Neural cell (in vitro differentiated cells): ENCODE results near the gene TEKT3. TPM values are rescaled to one million over a fixed set of nuclear protein-coding genes. Genes with fewer than 3 reads are reported as not detected.

Source experiments
- H2AFZ ChIP-seq: fragments of 200-600, 300-800 bp; sonication (generic), shearing (Covaris generic); 2 replicates; pipeline ENCODE4 v1.6.0; 2014; ENCODE audit warnings: low read depth, mild to moderate bottlenecking, antibody characterized with exemption, low read length, moderate library complexity
- H3F3A ChIP-seq: fragments of 200-600 bp; shearing (Covaris generic); 2 replicates; pipeline ENCODE4 v1.6.1; 2016; ENCODE audit warnings: mild to moderate bottlenecking, moderate library complexity, mixed read lengths, antibody characterized with exemption, low read length; ENCODE audit not compliant: insufficient read depth, poor library complexity, severe bottlenecking
- H3K27ac ChIP-seq: fragments of 200-600, 300-800 bp; sonication (generic), shearing (Covaris generic); 2 replicates; pipeline ENCODE4 v1.5.1; 2014; ENCODE audit warnings: mild to moderate bottlenecking, low read length, moderate library complexity
- H3K27me3 ChIP-seq: fragments of 300-800, 200-600 bp; sonication (generic), shearing (Covaris generic); 2 replicates; pipeline ENCODE4 v1.6.0; 2014; ENCODE audit warnings: mild to moderate bottlenecking, low read depth, low read length, moderate library complexity; ENCODE audit not compliant: insufficient read depth
- H3K36me3 ChIP-seq: fragments of 300-800, 200-600 bp; sonication (generic), shearing (Covaris generic); 2 replicates; pipeline ENCODE4 v1.5.1; 2014; ENCODE audit warnings: mild to moderate bottlenecking, antibody characterized with exemption, low read length, moderate library complexity; ENCODE audit not compliant: insufficient read depth
- H3K4me2 ChIP-seq: fragments of 300-800, 200-600 bp; sonication (generic), shearing (Covaris generic); 2 replicates; pipeline ENCODE4 v1.6.0; 2014; ENCODE audit warnings: mild to moderate bottlenecking, low read length
- H3K4me3 ChIP-seq: fragments of 300-800, 200-600 bp; sonication (generic), shearing (Covaris generic); 2 replicates; pipeline ENCODE4 v1.5.1; 2014; ENCODE audit warnings: mild to moderate bottlenecking, low read length, moderate library complexity
- H3K79me2 ChIP-seq: fragments of 200-600 bp; shearing (Covaris generic); replicated peaks from 2 replicates; pipeline ENCODE4 v1.6.0; 2014; ENCODE audit warnings: mild to moderate bottlenecking, low read length, moderate library complexity; ENCODE audit not compliant: insufficient read depth
- H3K9ac ChIP-seq: fragments of 300-800, 200-600 bp; sonication (generic), shearing (Covaris generic); 2 replicates; pipeline ENCODE4 v1.6.1; 2016; ENCODE audit warnings: mild to moderate bottlenecking, low read length, mixed read lengths
- H3K9me2 ChIP-seq: fragments of 200-600 bp; shearing (Covaris generic); 2 replicates; pipeline ENCODE4 v1.6.1; 2016; ENCODE audit warnings: mild to moderate bottlenecking, low read length, mixed read lengths; ENCODE audit not compliant: insufficient read depth
- H3K9me3 ChIP-seq: fragments of 200-600, 300-800 bp; sonication (generic), shearing (Covaris generic); 2 replicates; pipeline ENCODE4 v1.6.1; 2016; ENCODE audit warnings: mild to moderate bottlenecking, mixed run types, low read length, moderate library complexity, mixed read lengths
- H4K20me1 ChIP-seq: fragments of 200-600 bp; shearing (Covaris generic); 2 replicates; pipeline ENCODE4 v1.6.1; 2016; ENCODE audit warnings: mild to moderate bottlenecking, mixed run types; ENCODE audit not compliant: insufficient read depth
- CTCF ChIP-seq: fragments of 450-650 bp; IDR thresholded peaks from 2 replicates; pipeline ENCODE4 v1.5.1; 2014; ENCODE audit warnings: antibody characterized with exemption, mild to moderate bottlenecking, moderate library complexity; ENCODE audit not compliant: poor library complexity, severe bottlenecking
- EP300 ChIP-seq: fragments of 450-650 bp; conservative IDR thresholded peaks from 2 replicates; pipeline ENCODE4 v1.6.1; 2014; ENCODE audit warnings: antibody characterized with exemption, mild to moderate bottlenecking, moderate library complexity; ENCODE audit not compliant: poor library complexity, severe bottlenecking
- EZH2 ChIP-seq: fragments of 200-600, 300-800 bp; shearing (Covaris generic), sonication (generic); IDR thresholded peaks from 2 replicates; pipeline ENCODE4 v1.6.1; 2014; ENCODE audit warnings: antibody characterized with exemption, low read length, borderline replicate concordance, mild to moderate bottlenecking; ENCODE audit not compliant: insufficient read depth, poor library complexity, severe bottlenecking
- MXI1 ChIP-seq: fragments of 450-650 bp; conservative IDR thresholded peaks from 2 replicates; pipeline ENCODE4 v1.6.1; 2014; ENCODE audit warnings: antibody characterized with exemption, mild to moderate bottlenecking; ENCODE audit not compliant: poor library complexity, severe bottlenecking
- POLR2AphosphoS5 ChIP-seq: IDR thresholded peaks from 2 replicates; pipeline ENCODE4 v1.6.1; 2012
- RAD21 ChIP-seq: fragments of 450-650 bp; conservative IDR thresholded peaks from 2 replicates; pipeline ENCODE4 v1.6.1; 2014; ENCODE audit warnings: antibody characterized with exemption, mild to moderate bottlenecking, moderate library complexity
- REST ChIP-seq: IDR thresholded peaks from 2 replicates; pipeline ENCODE4 v1.6.1; 2012; ENCODE audit warnings: borderline replicate concordance
- SMC3 ChIP-seq: fragments of 450-650 bp; conservative IDR thresholded peaks from 2 replicates; pipeline ENCODE4 v1.6.1; 2014; ENCODE audit warnings: antibody characterized with exemption, mild to moderate bottlenecking, moderate library complexity; ENCODE audit not compliant: poor library complexity
- TAF1 ChIP-seq: IDR thresholded peaks from 2 replicates; pipeline ENCODE4 v1.6.1; 2012; ENCODE audit warnings: low read depth
- polyA plus RNA-seq: library from polyadenylated mRNA; depleted of rRNA; stranded (reverse); fragments of >200 nt; gene quantifications from 2 replicates; pipeline ENCODE4 v1.2.3, GENCODE V29; 2014

Gene TEKT3
- polyA plus RNA-seq, 1 donor from 2014 or later: 3.1 TPM

- Histone ChIP-seq H3K9ac (no peak overlapping the region), H3K79me2 (no peaks in the 10 kb centered on the region), H3K4me3 (no peak overlapping the region), H4K20me1 (no peaks in the 10 kb centered on the region), H3K4me2 (no peak overlapping the region), H3K36me3 (no peaks in the 10 kb centered on the region), H2AFZ (no peak overlapping the region), H3F3A (no peaks in the 10 kb centered on the region), H3K9me2 (no peaks in the 10 kb centered on the region), H3K27ac (no peak overlapping the region), H3K9me3 (no peaks in the 10 kb centered on the region), H3K27me3 (no peaks in the 10 kb centered on the region)
- TF ChIP-seq RAD21 (no peak), REST (no peak), EZH2 (no peak), CTCF (no peak), TAF1 (no peak), SMC3 (no peak), MXI1 (no peak), POLR2AphosphoS5 (no peak), EP300 (no peak)
Observed at GRCh38 chr17:15289285-15290183, 51.9 kb downstream of the TEKT3 start.

GRCh38 chr17:15288859-15289258 lies 52.5 kb downstream of the TEKT3 start:
- H2AFZ ChIP-seq: no peak overlapping the region
- H3K27ac ChIP-seq: no peak overlapping the region
- no peaks in the 10 kb centered on the region for H3K9me2 ChIP-seq
- H3K9ac ChIP-seq: no peak overlapping the region
- H3K4me2 ChIP-seq: no peak overlapping the region
- H3K4me3 ChIP-seq: no peak overlapping the region
- H3K27me3 ChIP-seq: no peaks in the 10 kb centered on the region
- H3K9me3 ChIP-seq: no peaks in the 10 kb centered on the region
- no peaks in the 10 kb centered on the region for H4K20me1 ChIP-seq
- H3K79me2 ChIP-seq: no peaks in the 10 kb centered on the region
- no peaks in the 10 kb centered on the region for H3K36me3 ChIP-seq
- no peaks in the 10 kb centered on the region for H3F3A ChIP-seq
- no peak for TF ChIP-seq TAF1
- TF ChIP-seq MXI1: no peak
- TF ChIP-seq SMC3: no peak
- no peak for TF ChIP-seq EZH2
- no peak for TF ChIP-seq REST
- TF ChIP-seq POLR2AphosphoS5: no peak
- TF ChIP-seq RAD21: no peak
- TF ChIP-seq CTCF: no peak
- no peak for TF ChIP-seq EP300
